Smooth muscle cell (in vitro differentiated cells): ENCODE results near the gene RUVBL2. TPM values are rescaled to one million over a fixed set of nuclear protein-coding genes. Genes with fewer than 3 reads are reported as not detected.

Source experiments
- DNase-seq: peaks from one replicate; lab custom pipeline; 2025; ENCODE audit not compliant: unreplicated experiment; lab: John Stamatoyannopoulos, UW
- H2AFZ ChIP-seq: fragments of 200-600 bp; sonication (generic); 2 replicates; pipeline ENCODE4 v1.6.0; 2016; ENCODE audit warnings: antibody characterized with exemption, low read depth, mild to moderate bottlenecking
- H3F3A ChIP-seq: fragments of 200-600 bp; sonication (generic); 2 replicates; pipeline ENCODE4 v1.6.0; 2017; ENCODE audit warnings: antibody characterized with exemption, low read depth
- H3K27ac ChIP-seq: fragments of 200-600 bp; sonication (generic); 2 replicates; pipeline ENCODE4 v1.5.1; 2016; ENCODE audit warnings: low read depth, mild to moderate bottlenecking
- H3K27me3 ChIP-seq: fragments of 200-600 bp; sonication (generic); 2 replicates; pipeline ENCODE4 v1.6.1; 2016; ENCODE audit warnings: low read depth, mild to moderate bottlenecking
- H3K36me3 ChIP-seq: fragments of 200-600 bp; sonication (generic); 2 replicates; pipeline ENCODE4 v1.5.1; 2016; ENCODE audit warnings: low read depth
- H3K4me1 ChIP-seq: fragments of 200-600 bp; sonication (generic); 2 replicates; pipeline ENCODE4 v1.5.1; 2016; ENCODE audit warnings: low read depth
- H3K4me2 ChIP-seq: fragments of 200-600 bp; sonication (generic); 2 replicates; pipeline ENCODE4 v1.6.0; 2016; ENCODE audit warnings: mild to moderate bottlenecking
- H3K4me3 ChIP-seq: fragments of 200-600 bp; sonication (generic); 2 replicates; pipeline ENCODE4 v1.5.1; 2016; ENCODE audit warnings: mild to moderate bottlenecking
- H3K79me2 ChIP-seq: fragments of 200-600 bp; sonication (generic); 2 replicates; pipeline ENCODE4 v1.6.0; 2016; ENCODE audit warnings: low read depth, mild to moderate bottlenecking
- H3K9ac ChIP-seq: fragments of 200-600 bp; sonication (generic); 2 replicates; pipeline ENCODE4 v1.6.0; 2016; ENCODE audit warnings: low read depth
- H3K9me3 ChIP-seq: fragments of 200-600 bp; sonication (generic); replicated peaks from 2 replicates; pipeline ENCODE4 v1.5.1; 2016; ENCODE audit warnings: low read depth
- H4K20me1 ChIP-seq: fragments of 200-600 bp; sonication (generic); 2 replicates; pipeline ENCODE4 v1.6.0; 2016; ENCODE audit warnings: low read depth
- WGBS: methylation state at CpG from one replicate; pipeline ENCODE4 v1.1.7; 2016; ENCODE audit warnings: low lambda C conversion rate; 5-methylcytosine and 5-hydroxymethylcytosine counted together
- polyA plus RNA-seq: library from polyadenylated mRNA; unstranded; fragments of >200 nt; fragmentation: Nextera tagmentation; extraction: Ambion mirVana; gene quantifications from 2 replicates; pipeline ENCODE4 v1.2.1, GENCODE V29; 2016
- total RNA-seq: library from RNA; depleted of rRNA; stranded (reverse); fragments of >200 nt; gene quantifications from 2 replicates; pipeline ENCODE4 v1.2.3, GENCODE V29; 2014
- TF ChIP-seq, protein P1 (sequence below): fragments of 200-600 bp; sonication (generic); IDR thresholded peaks from 2 replicates; pipeline ENCODE4 v1.5.1; 2017; ENCODE audit warnings: borderline replicate concordance, mild to moderate bottlenecking, antibody characterized with exemption; ENCODE audit not compliant: insufficient read depth, poor library complexity, severe bottlenecking

Gene RUVBL2
- total and polyA plus RNA-seq, 2 experiments from 2014 or later, result 89.4 to 123 TPM

GRCh38 chr19:48966541-48967345, 26.9 kb upstream of the RUVBL2 start:
- H3K79me2 ChIP-seq, result peaks cover 15% of the 10 kb centered on the region
- TF ChIP-seq, protein P1, sequence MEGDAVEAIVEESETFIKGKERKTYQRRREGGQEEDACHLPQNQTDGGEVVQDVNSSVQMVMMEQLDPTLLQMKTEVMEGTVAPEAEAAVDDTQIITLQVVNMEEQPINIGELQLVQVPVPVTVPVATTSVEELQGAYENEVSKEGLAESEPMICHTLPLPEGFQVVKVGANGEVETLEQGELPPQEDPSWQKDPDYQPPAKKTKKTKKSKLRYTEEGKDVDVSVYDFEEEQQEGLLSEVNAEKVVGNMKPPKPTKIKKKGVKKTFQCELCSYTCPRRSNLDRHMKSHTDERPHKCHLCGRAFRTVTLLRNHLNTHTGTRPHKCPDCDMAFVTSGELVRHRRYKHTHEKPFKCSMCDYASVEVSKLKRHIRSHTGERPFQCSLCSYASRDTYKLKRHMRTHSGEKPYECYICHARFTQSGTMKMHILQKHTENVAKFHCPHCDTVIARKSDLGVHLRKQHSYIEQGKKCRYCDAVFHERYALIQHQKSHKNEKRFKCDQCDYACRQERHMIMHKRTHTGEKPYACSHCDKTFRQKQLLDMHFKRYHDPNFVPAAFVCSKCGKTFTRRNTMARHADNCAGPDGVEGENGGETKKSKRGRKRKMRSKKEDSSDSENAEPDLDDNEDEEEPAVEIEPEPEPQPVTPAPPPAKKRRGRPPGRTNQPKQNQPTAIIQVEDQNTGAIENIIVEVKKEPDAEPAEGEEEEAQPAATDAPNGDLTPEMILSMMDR, result no peak
- peak overlapping the region; percentile 68 for H3K27ac ChIP-seq
- WGBS, result 81% methylated on average over 10 of the region's 10 CpGs
- H4K20me1 ChIP-seq, result peaks cover 53% of the 10 kb centered on the region
- H3K9ac ChIP-seq, result peak overlapping the region; percentile 70
- peak overlapping the region; percentile 86 for H3K4me3 ChIP-seq
- no peaks in the 10 kb centered on the region for H3K9me3 ChIP-seq
- no peaks in the 10 kb centered on the region for H3K27me3 ChIP-seq
- H3K4me1 ChIP-seq, result peaks cover 25% of the 10 kb centered on the region
- H2AFZ ChIP-seq, result no peak overlapping the region
- DNase-seq, result no peak
- no peaks in the 10 kb centered on the region for H3K36me3 ChIP-seq
- peaks cover 29% of the 10 kb centered on the region for H3F3A ChIP-seq
- H3K4me2 ChIP-seq, result peak overlapping the region; percentile 88

GRCh38 chr19:48967346-48968178, 26.1 kb upstream of the RUVBL2 start:
- H3K4me2 ChIP-seq, result peak overlapping the region; percentile 88
- H3K4me1 ChIP-seq, result peaks cover 25% of the 10 kb centered on the region
- no peaks in the 10 kb centered on the region for H3K36me3 ChIP-seq
- no peaks in the 10 kb centered on the region for H3K27me3 ChIP-seq
- H2AFZ ChIP-seq, result no peak overlapping the region
- H4K20me1 ChIP-seq, result peaks cover 56% of the 10 kb centered on the region
- H3K9me3 ChIP-seq, result no peaks in the 10 kb centered on the region
- no peak for DNase-seq
- H3F3A ChIP-seq, result peaks cover 26% of the 10 kb centered on the region
- H3K9ac ChIP-seq, result no peak overlapping the region
- peak overlapping the region; percentile 86 for H3K4me3 ChIP-seq
- peak overlapping the region; percentile 68 for H3K27ac ChIP-seq
- H3K79me2 ChIP-seq, result peaks cover 15% of the 10 kb centered on the region
- WGBS, result 72% methylated on average over 14 of the region's 14 CpGs
- TF ChIP-seq, protein P1, result no peak

- peaks cover 15% of the 10 kb centered on the region for H3K79me2 ChIP-seq
These were observed 25.5 kb upstream of the RUVBL2 start for GRCh38 chr19:48968179-48968661.

More at GRCh38 chr19:48968179-48968661, 25.5 kb upstream of the RUVBL2 start:
- Histone ChIP-seq H3K27ac (peak overlapping the region; percentile 29), H4K20me1 (peaks cover 56% of the 10 kb centered on the region), H3F3A (peaks cover 29% of the 10 kb centered on the region), H3K36me3 (no peaks in the 10 kb centered on the region), H3K4me2 (no peak overlapping the region), H2AFZ (no peak overlapping the region), H3K9ac (no peak overlapping the region), H3K4me3 (no peak overlapping the region), H3K27me3 (no peaks in the 10 kb centered on the region), H3K9me3 (no peaks in the 10 kb centered on the region), H3K4me1 (peaks cover 23% of the 10 kb centered on the region)
- TF ChIP-seq, protein P1, result no peak
- no peak for DNase-seq
- 83% methylated on average over 4 of the region's 4 CpGs for WGBS
